ENCODE measurements around the gene OSTF1.

DNA sequence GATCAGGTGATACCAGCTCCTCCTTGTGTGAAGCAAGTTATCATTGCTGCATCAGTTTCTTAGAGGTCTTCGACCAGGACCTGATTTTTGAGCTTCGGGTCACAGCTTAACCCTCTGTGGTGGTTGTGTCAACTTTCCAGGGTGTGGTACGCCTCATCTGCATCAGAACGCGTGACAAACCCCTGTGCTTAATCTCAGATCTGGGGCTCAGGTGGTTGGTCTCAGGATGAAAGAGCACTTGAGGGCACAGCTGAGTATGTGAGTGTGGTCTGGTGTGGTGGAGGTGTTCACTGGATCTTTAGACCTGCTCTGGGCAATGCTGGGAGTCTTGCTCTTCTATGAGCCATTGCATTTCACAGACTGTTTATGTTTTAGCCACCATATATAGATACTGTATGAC is 64.1 kb downstream of the OSTF1 start:
- TF ChIP-seq, protein P1, sequence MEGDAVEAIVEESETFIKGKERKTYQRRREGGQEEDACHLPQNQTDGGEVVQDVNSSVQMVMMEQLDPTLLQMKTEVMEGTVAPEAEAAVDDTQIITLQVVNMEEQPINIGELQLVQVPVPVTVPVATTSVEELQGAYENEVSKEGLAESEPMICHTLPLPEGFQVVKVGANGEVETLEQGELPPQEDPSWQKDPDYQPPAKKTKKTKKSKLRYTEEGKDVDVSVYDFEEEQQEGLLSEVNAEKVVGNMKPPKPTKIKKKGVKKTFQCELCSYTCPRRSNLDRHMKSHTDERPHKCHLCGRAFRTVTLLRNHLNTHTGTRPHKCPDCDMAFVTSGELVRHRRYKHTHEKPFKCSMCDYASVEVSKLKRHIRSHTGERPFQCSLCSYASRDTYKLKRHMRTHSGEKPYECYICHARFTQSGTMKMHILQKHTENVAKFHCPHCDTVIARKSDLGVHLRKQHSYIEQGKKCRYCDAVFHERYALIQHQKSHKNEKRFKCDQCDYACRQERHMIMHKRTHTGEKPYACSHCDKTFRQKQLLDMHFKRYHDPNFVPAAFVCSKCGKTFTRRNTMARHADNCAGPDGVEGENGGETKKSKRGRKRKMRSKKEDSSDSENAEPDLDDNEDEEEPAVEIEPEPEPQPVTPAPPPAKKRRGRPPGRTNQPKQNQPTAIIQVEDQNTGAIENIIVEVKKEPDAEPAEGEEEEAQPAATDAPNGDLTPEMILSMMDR (IDR thresholded peaks at IDR 0.05; ENCODE audit: poor library complexity, severe bottlenecking): no peak
- TF ChIP-seq RAD21 (conservative IDR thresholded peaks at IDR 0.05) (no peak), TAF1 (IDR thresholded peaks at IDR 0.05; ENCODE audit: low read depth) (no peak), POLR2AphosphoS5 (IDR thresholded peaks at IDR 0.05) (no peak)
